ENCODE data around the gene MBD3L3. TPM values are rescaled to one million over a fixed set of nuclear protein-coding genes. Genes with fewer than 3 reads are reported as not detected.
"Not testable (repeated sequence)": the region's sequence is repeated elsewhere in the genome, so short reads cannot be mapped to it uniquely, and the experiment has no call there.

MBD3L3 gene
- total RNA-seq, 2 experiments from 2014 or later: not detected

DNA sequence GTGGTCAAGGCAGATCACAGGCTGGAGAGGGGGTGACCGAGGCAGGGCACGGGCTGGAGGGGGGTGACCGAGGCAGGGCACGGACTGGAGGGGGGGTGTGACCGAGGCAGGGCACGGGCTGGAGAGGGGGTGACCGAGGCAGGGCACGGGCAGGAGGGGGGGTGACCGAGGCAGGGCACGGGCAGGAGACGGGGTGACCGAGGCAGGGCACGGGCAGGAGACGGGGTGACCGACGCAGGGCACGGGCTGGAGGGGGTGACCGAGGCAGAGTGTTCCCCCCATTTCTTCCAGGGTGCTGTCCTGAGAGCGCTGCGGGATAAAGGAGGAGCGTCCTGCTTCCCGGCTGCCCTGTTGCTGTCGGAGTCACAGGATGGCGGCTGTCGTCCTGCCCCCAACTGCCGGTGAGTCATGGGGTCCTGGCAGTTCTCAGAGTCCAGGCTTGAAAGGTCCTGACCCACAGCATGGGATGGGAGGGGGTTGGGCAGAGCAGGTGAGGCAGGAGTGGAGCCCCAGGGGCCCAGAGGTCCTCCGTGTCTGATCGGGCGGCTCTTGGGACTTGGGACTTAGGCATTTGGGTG, 16.3 kb upstream of the MBD3L3 start:
- DNase-seq: no peak

DNA sequence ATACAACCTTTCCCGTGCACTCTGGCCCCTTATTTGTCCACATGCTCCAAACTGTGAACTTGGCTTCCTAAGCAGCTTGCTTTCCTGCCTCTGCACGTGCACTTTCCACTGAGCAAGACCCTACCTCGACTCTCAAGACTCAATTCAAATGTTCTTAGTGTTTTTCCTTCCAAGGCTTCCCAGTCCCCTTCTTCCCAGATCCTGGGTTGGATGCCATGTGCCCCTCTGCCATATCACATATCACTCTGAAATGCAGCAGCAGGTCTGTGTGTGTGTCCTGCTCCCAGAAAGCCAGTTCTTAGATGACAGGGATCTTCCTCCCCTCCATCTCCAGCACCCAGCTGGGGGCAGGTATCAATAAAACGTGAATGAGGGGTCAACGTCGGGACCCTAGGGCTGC, 14.1 kb upstream of the MBD3L3 start:
- no peak overlapping the region for H3K4me3 Mint-ChIP-seq
- ATAC-seq (ENCODE audit: low read depth): no peak
- POLR2A ChIA-PET: interaction anchor here (0.7 to 1.6 kb wide), 2 partner anchors 27 to 633 kb away, joined by 5 to 9 read pairs; no protein-coding TSS in a partner anchor
- no peak for DNase-seq
- peaks cover 63% of the 10 kb centered on the region for H3K36me3 Mint-ChIP-seq
- no peak overlapping the region for H3K27ac Mint-ChIP-seq
- peaks cover 14% of the 10 kb centered on the region for H3K9me3 Mint-ChIP-seq
- H3K4me1 Mint-ChIP-seq: peaks cover 6% of the 10 kb centered on the region
- no peaks in the 10 kb centered on the region for H3K27me3 Mint-ChIP-seq

More for the DNA sequence above, 16.3 kb upstream of the MBD3L3 start:
- POLR2A ChIA-PET: interaction anchor here (0.6 kb wide), 1 partner anchor 1087 kb away, joined by 4 read pairs; no protein-coding TSS in a partner anchor
- Mint-ChIP-seq H3K4me3 (no peak overlapping the region), H3K36me3 (peaks cover 83% of the 10 kb centered on the region), H3K27me3 (no peaks in the 10 kb centered on the region), H3K27ac (no peak overlapping the region), H3K9me3 (peaks cover 29% of the 10 kb centered on the region), H3K4me1 (peaks cover 5% of the 10 kb centered on the region)
- no peak for ATAC-seq (ENCODE audit: low read depth)

DNA sequence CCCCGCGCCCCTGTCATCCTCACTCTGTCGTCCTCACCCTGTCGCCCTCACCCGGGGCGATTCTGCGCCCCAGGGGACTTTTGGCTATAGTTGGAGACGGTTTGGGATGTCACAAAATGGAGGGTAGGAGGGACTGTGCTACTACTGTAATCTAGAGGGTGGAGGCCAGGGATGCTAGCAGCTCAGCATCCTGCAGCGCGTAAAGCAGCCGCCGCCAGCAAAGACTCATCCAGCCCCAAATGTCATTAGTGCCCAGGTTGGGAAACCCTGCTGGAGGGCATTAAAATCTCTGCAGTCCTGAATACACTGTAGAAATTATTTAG, 11.4 kb upstream of the MBD3L3 start:
- ATAC-seq (ENCODE audit: low read depth): peak; percentile 34
- DNase-seq: no peak

DNA sequence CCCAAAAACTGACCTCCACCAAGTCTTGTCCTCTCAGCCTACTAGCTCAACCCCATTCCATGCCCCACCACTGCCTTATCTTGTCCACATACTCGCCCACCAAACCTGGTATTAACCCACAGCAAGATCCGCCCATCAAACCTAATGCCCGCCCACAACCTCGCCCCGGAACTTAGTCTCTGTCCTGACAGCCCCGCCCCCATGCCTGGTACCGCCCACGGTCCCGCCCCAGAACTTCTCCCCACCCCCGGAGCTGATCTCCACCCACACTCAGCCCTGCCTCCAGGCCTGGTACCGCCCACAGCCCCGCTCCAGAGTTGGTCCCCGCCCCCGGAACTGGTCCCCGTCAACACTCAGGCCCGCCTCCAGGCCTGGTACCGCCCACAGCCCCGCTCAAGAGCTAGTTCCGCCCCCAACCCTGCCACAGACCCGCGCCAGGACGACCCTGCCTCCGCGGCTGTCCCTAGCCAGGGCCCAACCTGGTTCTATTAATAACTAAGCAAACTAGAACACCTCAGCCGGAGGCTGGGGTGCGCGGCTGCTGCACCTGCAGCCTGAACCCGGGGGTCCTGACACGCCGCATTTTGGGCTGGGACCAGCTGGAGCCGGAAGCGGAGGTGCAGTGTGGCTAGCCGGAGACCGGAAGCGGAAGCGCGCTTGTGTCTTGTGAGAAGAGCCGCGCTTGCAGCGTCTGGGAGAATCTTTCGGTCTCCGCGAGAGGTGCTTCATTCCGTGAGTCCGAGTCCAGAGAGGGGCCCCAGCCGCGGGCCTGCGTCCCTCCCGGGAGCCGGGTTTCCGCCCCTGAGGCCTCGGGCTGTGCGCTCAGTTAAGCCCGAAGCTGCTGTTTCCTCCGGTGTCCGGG, 10.8 kb upstream of the MBD3L3 start, which contains the start of gene ZNF557:
TSS of gene ZNF557 (plus strand) at position 662 of the 862 bp plus-strand sequence. CDS start 5,372 bp downstream, outside the sequence.
- H3K4me1 Mint-ChIP-seq: peaks cover 6% of the 10 kb centered on the region
- POLR2A ChIA-PET: interaction anchor here (0.5 to 2.1 kb wide), 15 partner anchors 9 to 861 kb away, joined by 3 to 47 read pairs (median 5); partner anchors contain the start of genes ARHGEF18, MCOLN1 and VAV1
- no peaks in the 10 kb centered on the region for H3K27me3 Mint-ChIP-seq

More for the DNA sequence above, 11.4 kb upstream of the MBD3L3 start:
- POLR2A ChIA-PET: interaction anchor here (0.6 to 2.1 kb wide), 9 partner anchors 9 to 452 kb away, joined by 4 to 47 read pairs (median 7); partner anchors contain the start of genes ARHGEF18, MCOLN1 and VAV1
- peaks cover 6% of the 10 kb centered on the region for H3K4me1 Mint-ChIP-seq
- H3K27ac Mint-ChIP-seq: peak overlapping the region; percentile 87
- H3K9me3 Mint-ChIP-seq: peaks cover 9% of the 10 kb centered on the region
- H3K4me3 Mint-ChIP-seq: peak overlapping the region; percentile 97
- peaks cover 37% of the 10 kb centered on the region for H3K36me3 Mint-ChIP-seq
- H3K27me3 Mint-ChIP-seq: no peaks in the 10 kb centered on the region

DNA sequence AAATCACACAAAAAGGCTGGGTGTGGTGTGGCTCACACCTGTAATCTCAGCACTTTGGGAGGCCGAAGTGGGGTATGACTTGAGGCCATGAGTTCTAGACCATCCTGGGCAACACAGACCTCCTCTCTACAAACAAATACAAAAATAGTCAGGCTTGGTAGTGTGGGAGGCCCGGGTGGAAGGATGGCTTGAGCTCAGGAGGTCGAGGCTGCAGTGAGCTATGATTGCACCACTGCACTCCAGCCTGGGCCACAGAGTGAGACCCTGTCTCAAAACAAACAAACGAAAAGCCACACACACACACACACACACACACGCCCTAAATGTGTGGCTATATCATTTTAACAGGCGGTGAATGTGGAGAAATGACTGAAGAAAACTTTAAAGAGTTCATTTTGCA, 10.1 kb upstream of the MBD3L3 start:
- Mint-ChIP-seq H3K4me3 (peak overlapping the region; percentile 97), H3K36me3 (peaks cover 24% of the 10 kb centered on the region), H3K27ac (peak overlapping the region; percentile 87), H3K27me3 (no peaks in the 10 kb centered on the region), H3K9me3 (peaks cover 5% of the 10 kb centered on the region), H3K4me1 (peaks cover 6% of the 10 kb centered on the region)
- ATAC-seq (ENCODE audit: low read depth) (no peak), DNase-seq (no peak)
- POLR2A ChIA-PET: interaction anchor here (0.5 to 2.1 kb wide), 14 partner anchors 10 to 861 kb away, joined by 3 to 47 read pairs (median 5); partner anchors contain the start of genes ARHGEF18, MCOLN1 and VAV1

More for the DNA sequence above, 10.8 kb upstream of the MBD3L3 start, which contains the start of gene ZNF557:
- Mint-ChIP-seq H3K4me3 (peak within 1 kb of the TSS; percentile 97), H3K9me3 (peaks cover 7% of the 10 kb centered on the region), H3K36me3 (peaks cover 31% of the 10 kb centered on the region), H3K27ac (peak within 1 kb of the TSS; percentile 87)
- DNase-seq (peak; percentile 98), ATAC-seq (ENCODE audit: low read depth) (peak; percentile 90)

DNA sequence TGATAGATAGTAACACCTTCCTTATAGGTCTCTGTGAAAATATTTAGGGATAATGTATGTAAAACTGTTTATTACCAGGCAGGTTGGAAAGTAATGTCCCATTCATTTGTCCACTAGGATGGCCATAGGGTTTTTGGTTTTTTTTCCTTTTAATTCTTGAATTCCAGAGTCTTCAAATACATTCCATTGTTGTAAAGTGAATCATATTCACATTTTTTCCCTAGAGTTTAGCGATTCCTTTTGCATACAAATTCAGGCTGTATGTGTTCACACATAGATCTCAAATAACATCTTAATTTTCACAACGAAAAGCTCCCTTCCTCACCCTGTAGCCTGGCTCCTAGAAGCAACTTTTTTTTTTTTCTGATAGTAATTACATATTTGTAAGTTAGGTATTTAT, 9.2 kb upstream of the MBD3L3 start:
- POLR2A ChIA-PET: no interaction called here
- H3K4me1 Mint-ChIP-seq: peaks cover 6% of the 10 kb centered on the region
- peaks cover 4% of the 10 kb centered on the region for H3K9me3 Mint-ChIP-seq
- H3K36me3 Mint-ChIP-seq: peaks cover 18% of the 10 kb centered on the region
- DNase-seq (no peak), ATAC-seq (ENCODE audit: low read depth) (no peak)
- no peak overlapping the region for H3K4me3 Mint-ChIP-seq
- no peaks in the 10 kb centered on the region for H3K27me3 Mint-ChIP-seq
- H3K27ac Mint-ChIP-seq: no peak overlapping the region

DNA sequence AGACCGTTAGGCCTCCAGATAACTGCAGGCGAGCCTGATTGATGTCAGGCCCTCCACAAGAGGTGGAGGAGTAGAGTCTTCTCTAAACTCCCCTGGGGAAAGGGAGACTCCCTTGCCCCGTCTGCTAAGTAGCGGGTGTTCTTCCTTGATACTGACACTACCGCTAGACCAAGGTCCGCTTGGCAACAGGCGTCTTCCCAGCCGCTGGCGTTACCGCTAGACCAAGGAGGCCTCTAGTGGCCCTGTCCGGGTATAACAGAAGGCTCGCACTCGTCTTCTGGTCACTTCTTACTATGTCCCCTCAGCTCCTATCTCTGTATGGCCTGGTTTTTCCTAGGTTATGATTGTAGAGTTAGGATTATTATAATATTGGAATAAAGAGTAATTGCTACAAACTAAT, 8.6 kb upstream of the MBD3L3 start:
- POLR2A ChIA-PET; H3K27me3 Mint-ChIP-seq; H3K4me3 Mint-ChIP-seq; H3K27ac Mint-ChIP-seq; ATAC-seq (ENCODE audit: low read depth); H3K4me1 Mint-ChIP-seq; H3K9me3 Mint-ChIP-seq; DNase-seq: not testable (repeated sequence)
- peaks cover 12% of the 10 kb centered on the region for H3K36me3 Mint-ChIP-seq

DNA sequence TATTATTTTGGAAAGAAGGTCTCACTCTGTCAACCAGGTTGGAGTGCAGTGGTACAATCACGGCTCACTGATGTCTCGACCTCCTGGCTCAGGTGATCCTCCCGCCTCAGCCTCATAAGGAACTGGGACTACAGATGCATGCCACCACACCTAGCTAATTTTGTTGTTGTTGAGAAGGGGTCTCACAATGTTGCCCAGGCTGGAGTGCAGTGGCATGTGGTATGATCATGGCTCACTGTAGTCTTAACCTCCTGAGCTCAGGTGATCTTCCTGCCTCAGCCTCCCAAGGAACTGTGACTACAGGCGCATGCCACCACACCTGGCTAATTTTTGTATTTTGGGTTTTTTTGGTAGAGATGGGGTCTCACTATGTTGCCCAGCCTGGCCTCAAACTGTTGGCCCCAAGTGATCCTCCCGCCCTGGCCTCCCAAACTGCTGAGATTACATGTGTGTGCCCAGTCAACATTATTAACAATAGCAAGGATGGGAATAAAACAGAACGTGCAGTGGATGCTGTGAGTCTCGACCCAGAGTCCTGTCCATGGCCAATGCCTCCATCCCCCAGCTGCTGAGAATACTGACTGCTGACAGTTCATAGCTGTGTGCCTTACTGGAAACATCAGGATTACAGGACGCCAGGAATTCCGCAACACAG, 5.4 kb upstream of the MBD3L3 start:
- Mint-ChIP-seq H3K9me3 (no peaks in the 10 kb centered on the region), H3K27me3 (no peaks in the 10 kb centered on the region), H3K4me3 (no peak overlapping the region), H3K36me3 (peaks cover under 1% of the 10 kb centered on the region), H3K27ac (no peak overlapping the region), H3K4me1 (peaks cover 2% of the 10 kb centered on the region)
- no peak for DNase-seq
- POLR2A ChIA-PET: no interaction called here
- ATAC-seq (ENCODE audit: low read depth): peak; percentile 49

DNA sequence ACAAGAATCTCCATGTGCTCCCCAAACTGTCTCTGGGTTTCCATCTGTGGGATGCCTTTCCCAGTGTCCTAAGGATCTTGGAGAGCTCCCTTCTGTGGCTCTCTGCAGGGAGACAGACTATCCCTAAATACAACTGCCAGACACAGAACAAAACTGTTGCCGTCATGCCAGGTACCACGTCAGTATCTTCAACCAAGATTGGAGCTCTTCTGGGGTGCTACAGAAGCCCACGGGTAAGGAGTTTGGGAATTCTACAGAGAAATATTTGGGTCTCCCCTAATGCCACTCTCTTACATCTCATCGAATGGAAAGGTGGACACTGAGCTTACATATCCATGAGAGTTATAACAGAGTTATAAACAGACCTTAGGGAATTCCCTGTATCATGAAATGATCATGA, 4.9 kb upstream of the MBD3L3 start:
- ATAC-seq (ENCODE audit: low read depth) (peak; percentile 41), DNase-seq (no peak)
- no peaks in the 10 kb centered on the region for H3K36me3 Mint-ChIP-seq

DNA sequence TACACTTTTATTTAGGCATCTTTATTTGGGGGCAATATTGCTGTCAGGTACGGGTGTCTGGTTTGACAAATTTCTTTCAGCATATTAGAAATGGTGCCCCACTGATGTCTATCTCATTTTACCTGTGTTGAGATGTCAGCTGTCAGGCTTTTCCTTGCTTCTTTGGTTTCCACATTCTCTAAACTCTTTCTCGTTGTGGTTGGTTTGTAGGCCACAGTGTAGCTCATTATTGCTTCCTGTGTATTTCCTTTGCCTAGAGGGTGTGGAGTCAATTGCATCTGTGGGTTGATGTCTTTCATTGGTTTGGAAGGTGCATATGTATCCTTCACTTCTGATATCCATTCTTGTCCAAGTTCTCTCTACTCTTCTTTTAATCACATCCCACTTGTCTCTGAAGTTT, 1.5 kb upstream of the MBD3L3 start:
- POLR2A ChIA-PET, H3K9me3 Mint-ChIP-seq, H3K27me3 Mint-ChIP-seq, H3K27ac Mint-ChIP-seq, H3K36me3 Mint-ChIP-seq, H3K4me1 Mint-ChIP-seq, DNase-seq, H3K4me3 Mint-ChIP-seq: not testable (repeated sequence)
- peak; percentile 47 for ATAC-seq (ENCODE audit: low read depth)

More for the DNA sequence above, 4.9 kb upstream of the MBD3L3 start:
- H3K27ac Mint-ChIP-seq: no peak overlapping the region
- no peaks in the 10 kb centered on the region for H3K4me1 Mint-ChIP-seq
- H3K27me3 Mint-ChIP-seq: no peaks in the 10 kb centered on the region
- no peak overlapping the region for H3K4me3 Mint-ChIP-seq
- no peaks in the 10 kb centered on the region for H3K9me3 Mint-ChIP-seq
- POLR2A ChIA-PET: no interaction called here

DNA sequence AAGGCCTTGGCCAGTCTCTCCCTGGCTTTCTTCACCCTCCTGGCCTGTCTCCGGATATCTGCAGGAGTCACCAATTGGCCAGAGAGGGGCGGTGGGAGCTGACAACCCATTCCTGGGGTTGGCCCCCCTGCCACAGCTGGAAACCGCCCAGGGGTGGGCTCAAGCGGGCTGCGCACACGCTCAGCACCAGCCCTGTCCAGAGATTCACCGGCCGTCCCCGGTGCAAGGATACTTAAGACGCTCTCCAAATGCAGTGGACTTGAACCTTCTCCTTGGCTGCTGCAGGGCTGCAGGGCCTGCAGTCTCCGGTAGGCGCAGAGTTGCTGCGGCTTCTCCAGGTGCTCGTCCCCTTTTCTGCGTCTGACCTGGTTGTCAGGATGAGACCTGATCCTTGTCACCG, 2.1 kb downstream of the MBD3L3 start:
- H3K4me3 Mint-ChIP-seq; H3K4me1 Mint-ChIP-seq; DNase-seq; H3K9me3 Mint-ChIP-seq; H3K27ac Mint-ChIP-seq; POLR2A ChIA-PET; H3K27me3 Mint-ChIP-seq; ATAC-seq (ENCODE audit: low read depth); H3K36me3 Mint-ChIP-seq: not testable (repeated sequence)

DNA sequence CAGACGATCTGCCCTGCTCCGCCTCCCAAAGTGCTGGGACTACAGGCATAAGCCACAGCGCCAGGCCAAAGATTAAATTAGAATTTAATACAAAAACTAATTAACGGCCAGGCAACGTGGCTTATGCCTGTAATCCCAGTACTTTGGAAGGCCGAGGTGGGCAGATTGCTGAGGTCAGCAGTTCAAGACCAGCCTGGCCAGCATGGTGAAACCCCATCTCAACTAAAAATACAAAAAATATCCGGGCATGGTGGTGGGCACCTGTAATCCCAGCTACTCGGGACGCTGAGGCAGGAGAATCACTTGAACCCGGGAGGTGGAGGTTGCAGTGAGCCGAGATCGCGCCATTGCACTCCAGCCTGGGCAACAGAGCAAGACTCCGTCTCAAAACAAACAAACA, 2.8 kb downstream of the MBD3L3 start:
- H3K4me1 Mint-ChIP-seq; H3K27ac Mint-ChIP-seq; DNase-seq; H3K9me3 Mint-ChIP-seq; H3K4me3 Mint-ChIP-seq; POLR2A ChIA-PET; H3K36me3 Mint-ChIP-seq; ATAC-seq (ENCODE audit: low read depth); H3K27me3 Mint-ChIP-seq: not testable (repeated sequence)

DNA sequence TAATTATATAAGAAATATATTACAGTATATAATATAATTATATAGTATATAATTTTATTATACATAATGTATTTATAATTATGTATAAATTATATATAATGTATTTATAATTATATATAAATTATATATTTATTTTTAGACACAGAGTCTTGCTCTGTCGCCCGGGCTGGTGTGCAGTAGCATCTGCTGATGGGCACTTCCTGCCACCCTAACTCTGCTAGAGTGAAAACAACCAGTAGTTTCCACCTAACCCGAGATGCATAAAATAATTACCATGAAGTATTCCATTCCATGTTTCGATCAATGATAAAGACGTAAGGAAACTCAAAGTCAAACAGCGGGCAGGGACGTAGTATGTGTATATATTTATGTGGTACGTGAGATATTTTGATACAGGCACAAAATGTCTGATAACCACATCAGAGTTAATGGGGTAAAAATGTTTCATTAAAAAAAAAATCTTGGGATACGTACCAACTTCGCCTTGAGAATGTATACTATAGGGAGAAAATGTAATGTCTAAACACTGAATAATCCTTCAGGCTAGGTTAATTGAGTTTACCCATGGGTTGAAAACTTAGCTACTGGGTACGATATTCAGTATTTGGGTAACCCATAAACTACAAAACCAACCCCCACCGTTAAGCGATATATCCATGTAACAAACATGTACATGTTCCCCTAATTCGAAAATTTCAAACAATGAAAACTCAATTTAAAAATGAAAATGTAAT, 3.7 kb downstream of the MBD3L3 start:
- H3K27ac Mint-ChIP-seq, H3K27me3 Mint-ChIP-seq, H3K4me1 Mint-ChIP-seq, POLR2A ChIA-PET, H3K9me3 Mint-ChIP-seq, H3K4me3 Mint-ChIP-seq, DNase-seq, H3K36me3 Mint-ChIP-seq: not testable (repeated sequence)
- peak; percentile 36 for ATAC-seq (ENCODE audit: low read depth)
